Measurements from ENCODE around the gene TOM1.

Gene TOM1

DNA sequence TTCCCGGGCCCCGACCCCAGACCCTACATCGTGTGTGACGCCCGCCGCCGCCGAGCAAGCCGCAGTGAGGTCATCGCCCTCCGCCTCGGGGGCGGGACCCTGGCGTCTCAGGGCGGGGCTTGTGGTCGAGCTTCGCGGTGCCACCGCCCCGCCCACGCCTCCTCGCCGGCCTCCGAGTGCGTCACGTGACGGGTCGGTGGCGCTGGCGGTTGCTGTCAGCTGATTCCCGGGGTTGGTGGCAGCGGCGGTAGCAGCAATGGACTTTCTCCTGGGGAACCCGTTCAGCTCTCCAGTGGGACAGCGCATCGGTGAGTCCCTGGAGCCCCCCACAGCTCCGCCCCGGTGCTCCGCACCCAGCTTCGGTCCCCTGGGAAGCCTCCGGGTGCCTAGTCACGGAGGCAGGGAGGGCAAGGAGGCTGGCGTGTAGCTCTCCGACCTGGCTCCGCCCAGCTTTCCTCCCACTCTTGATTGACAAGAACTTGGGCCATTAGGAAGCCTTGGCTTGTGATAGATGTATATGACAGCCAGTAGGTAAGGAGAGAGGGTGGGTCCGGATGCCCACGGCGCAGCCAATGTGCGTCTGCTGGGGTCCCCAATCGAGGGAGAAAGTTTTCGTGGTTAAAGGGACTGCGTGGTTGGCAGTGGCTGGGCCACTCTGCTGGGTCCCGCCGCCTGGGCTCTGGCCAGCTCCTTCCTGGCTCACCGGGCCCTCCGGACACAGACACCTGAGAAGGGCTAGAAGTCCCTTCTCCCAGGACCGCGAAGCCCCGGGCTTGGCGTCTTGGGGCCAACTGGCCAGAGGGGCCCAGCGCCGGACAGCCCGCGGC is at the start of gene TOM1:
Gene TOM1 (plus strand): TSS at position 222 of the 827 bp plus-strand sequence. CDS start 35 bp downstream, at position 257.
- peak; percentile 99 for DNase-seq (ENCODE audit: low spot score)

DNA sequence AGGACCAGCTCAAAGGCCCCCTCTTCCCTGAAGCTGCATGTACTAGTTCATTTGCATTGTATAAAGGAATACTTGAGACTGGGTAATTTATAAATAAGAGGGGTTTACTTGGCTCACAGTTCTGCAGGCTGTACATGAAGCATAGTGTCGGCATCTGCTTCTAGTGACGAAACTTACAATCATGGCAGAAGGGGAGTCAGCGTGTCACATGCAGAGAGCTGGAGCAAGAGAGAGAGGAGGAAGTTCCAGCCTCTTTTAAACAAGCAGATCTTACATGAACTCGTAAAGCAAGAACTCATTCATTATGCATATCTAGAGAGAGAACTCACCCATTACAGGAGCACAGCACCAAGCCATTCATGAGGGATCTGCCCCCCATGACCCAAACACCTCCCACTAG is 49.5 kb upstream of the TOM1 start:
- DNase-seq (ENCODE audit: low spot score): no peak

DNA sequence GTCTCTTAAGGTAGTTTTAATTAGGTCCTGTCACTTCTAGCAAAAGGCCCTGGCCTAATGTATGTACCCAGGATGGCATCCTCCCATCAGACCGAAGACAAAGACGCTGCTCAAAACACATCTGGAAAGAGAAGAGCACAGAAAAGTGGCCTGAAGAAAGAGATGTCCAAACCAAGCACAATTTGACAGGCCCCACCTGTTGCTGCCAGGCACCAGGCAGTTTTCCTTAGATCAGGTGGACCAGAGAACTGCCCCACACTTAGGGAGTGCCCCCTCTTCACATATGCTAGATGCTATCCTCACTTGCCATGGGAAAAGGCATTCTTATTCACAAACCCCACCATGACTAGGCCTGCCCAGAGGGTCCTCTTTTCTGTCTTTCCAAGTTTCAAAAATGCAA is 45.7 kb upstream of the TOM1 start:
- DNase-seq (ENCODE audit: low spot score): no peak

DNA sequence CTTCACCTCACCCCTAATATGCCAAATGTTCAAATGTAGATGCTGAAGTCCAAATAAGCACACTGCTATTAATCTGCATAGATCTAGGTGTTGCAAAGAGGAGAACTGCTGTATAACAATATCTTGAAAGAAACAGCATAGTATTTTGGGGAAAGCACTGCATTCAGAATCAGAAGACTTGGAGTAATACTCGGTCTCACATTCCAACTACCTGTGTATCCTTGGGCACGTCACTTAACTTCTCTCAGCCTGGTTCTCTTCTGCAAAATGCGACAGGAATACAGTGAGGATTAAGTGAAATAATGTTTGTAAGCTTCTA is 42.7 kb upstream of the TOM1 start:
- DNase-seq (ENCODE audit: low spot score): no peak

DNA sequence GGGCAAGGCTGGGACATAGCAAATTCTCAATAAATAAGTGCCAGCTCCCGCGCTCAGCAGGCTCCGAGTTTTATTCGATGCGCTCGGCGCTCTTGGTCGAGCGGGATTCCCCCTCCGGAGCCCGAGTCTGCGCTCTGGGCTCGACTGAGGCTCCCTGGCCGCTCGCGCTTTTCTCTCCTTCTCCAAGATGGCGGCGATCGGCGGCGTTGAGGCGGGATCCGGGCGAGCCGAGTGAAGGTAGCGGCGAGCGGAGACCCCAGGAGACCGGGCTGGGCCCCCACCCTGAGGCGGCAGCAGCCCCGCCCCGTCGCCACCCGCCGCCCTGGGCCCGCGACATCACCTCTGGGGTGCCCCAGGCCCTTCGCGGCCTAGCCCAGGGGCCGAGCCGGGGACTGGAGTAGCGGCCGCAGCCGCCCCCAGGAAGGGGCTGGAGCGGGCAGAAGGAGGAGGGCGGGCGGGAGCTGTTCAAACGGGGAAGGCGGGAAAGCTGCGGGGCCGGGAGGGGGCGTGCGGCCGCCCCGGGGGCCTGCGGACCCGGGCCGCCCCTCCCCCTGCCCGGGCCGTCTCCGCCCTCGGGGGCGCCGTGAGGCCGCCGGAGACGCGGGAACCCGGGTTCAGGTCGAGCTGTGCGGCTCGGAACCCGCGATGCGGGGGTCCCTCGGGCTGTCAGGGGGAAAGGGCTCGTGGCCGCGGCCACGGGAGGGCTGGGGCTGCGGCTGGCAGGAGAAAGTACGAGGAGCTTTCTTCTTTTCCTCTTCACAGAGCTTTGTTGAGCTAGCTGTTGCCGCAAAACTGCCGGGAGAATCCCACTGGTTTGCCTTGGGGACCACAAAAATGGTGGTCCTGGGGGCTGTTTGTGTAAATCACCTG is 42.1 kb upstream of the TOM1 start, which contains the start of gene HMGXB4:
Gene HMGXB4 (plus strand): TSS at position 173 of the 870 bp plus-strand sequence. CDS start 4,898 bp downstream, outside the sequence.
- DNase-seq (ENCODE audit: low spot score): peak; percentile 84

DNA sequence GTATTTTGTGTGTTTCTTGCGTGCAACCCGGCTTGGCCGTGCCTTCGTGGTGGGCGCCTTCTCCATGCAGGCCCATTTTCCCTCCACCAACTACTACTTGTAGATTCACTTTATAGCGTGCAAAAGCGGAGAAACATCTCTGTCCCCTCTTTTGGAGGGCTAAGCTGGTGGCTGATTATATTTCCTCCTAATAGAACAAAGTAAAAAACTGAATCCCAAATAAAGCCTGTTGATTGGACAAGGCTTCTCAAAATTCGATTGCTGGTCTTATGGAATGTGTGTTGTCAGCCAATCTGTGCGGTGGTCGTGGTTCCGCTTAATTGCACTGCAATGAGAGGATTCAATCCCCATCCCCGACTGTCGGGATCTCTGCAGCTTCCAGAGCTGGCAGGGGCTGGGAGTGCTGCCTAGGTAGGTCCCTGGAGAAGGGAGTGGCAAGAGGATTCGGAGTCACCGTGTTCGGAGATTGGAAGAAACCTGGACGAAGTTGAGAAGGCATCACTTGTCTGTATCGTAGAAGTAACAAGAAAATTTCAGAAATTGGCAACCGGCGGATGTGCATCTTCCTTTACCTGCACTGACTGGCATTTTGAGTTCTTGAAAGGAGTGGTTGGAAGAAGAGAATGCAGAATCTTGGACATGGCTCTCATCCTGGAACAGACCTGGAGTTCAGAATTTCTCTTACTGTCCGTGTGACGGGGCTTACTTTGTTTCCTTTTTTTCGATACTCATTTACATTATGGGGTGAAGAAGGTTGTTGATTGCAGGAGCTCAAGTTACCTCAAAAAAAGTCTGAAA is 41.3 kb upstream of the TOM1 start:
- DNase-seq (ENCODE audit: low spot score): peak; percentile 18

DNA sequence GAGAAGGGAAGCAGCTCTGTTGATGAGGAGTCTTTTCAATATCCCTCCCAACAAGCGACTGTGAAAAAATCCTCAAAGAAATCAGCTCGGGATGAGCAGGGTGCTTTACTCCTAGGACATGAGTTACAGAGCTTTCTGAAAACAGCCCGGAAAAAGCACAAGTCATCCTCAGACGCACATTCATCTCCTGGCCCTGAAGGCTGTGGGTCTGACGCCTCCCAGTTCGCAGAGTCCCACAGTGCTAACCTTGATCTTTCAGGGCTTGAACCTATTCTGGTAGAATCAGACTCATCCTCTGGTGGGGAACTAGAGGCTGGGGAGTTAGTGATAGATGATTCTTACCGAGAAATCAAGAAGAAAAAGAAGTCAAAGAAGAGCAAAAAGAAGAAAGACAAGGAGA is 34.7 kb upstream of the TOM1 start:
- no peak for DNase-seq (ENCODE audit: low spot score)

DNA sequence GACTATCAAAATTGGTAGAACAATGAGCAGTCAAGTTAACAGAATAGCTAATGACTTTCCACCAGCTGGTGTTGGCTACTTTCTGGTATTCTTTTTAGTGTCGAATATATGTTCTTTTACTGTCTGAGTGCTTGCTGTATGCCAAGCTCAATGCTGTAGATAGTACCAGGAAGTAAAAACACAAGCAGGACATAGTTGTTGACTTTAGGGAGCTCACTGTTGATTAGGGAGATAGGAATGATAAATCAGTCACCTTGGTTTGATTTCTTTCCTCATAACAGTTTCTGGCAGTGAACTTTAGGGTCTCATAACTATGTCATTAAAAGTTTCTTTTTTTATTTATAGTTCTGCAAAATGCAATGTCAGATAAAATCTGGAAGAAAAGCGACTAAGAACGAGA is 33.4 kb upstream of the TOM1 start:
- DNase-seq (ENCODE audit: low spot score): no peak

DNA sequence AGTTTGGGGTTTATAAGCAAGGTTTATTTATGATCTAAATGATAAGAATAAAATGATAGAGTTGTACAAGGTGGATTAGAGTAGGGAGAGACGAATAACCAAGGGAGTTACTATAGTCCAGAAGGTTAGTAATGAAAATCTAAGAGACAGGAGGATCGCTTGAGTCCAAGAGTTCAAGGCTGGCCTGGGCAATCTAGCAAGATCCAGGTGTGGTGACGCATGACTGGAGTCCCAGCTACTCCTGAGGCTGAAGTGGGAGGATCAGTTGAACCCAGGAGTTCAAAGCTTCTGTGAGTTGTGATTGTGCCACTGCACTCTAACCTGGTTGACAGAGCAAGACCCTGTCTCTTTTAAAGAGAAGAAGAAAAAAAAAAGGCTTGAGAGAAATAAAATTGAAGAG is 30.1 kb upstream of the TOM1 start:
- no peak for DNase-seq (ENCODE audit: low spot score)

DNA sequence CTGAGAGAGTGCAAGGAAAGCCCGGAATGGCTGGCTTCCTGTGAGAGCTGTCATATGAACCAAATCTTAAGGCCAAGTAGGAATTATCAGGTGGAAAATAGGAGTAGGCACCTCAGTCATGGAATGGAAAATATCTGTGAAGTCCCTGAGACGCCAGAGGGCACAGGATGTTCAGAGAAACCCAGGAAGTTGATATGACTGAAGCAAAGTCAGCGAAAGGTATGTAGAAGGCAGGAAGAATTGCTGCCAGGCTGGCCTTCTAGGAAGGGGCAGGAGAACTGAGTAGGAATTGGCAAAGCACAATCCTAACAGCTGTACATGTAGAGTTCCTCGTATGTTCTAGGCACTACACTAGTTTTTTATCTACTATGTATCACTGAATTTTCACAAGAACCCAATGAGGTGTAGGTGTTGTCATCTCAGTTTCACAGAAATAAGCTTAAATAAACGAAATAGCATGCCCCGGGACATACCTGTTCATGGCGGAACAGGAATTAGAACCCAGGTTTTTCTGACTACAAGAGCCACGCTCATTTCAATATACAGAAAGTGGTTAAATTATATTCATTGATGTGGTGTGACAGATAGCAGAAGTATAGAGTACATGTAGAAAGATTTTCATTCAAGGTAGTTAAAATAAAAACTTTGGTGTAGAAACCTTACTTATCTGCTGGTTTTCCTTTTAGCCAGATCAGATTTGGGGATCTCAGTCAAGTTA is 25.4 kb upstream of the TOM1 start:
- no peak for DNase-seq (ENCODE audit: low spot score)

DNA sequence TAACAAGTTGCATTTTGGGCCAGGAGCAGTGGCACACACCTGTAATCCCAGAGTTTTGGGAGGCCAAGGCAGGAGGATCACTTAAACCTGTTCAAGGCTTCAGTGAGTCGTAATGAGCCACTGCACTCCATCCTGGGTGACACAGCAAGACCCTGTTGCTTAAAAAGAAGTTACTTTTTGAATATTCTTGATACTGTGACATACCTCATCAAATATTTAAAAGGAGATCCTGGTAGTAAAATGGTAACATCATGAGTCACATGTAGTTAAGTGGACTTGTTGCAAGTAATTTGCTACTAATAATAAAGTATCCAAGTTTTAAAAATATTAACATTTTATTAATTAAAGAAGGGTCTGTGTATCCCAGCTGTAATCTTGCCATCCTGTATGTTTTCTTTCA is 24.1 kb upstream of the TOM1 start:
- DNase-seq (ENCODE audit: low spot score): no peak

DNA sequence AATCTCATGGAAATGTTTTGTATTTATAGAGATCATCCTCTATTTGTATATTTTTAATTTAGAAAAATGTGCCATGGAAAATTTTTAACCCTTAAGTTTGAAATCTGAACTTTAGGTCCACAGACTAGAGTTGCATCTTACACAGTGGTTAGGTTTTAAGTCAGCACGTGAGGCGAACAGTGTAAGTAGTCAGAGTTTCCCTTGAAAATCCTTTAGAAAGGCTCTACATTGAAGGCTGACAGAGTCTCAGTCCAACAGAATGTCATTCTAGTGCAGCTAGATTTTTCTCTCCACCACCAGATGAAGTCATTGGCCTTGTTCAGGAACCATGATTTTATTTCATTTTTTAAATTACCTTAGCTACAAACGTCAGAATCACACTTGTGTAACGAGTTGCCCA is 23.7 kb upstream of the TOM1 start:
- no peak for DNase-seq (ENCODE audit: low spot score)

DNA sequence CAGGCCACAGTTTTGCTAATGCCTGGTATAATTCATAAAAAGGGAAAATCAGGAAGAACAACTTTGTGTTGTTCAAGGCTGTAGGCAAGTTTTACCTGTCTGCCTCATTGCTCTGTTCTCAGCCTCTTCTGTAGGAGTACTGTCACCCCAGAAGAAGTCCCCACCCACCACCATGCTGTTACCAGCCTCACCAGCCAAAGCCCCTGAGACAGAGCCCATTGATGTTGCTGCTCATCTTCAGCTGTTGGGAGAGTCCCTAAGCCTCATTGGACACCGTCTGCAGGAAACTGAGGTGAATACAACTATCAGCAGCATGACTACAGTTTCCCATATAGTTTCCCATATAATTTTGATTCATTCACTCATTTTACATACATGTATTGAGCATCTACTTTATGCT is 11.6 kb upstream of the TOM1 start:
- DNase-seq (ENCODE audit: low spot score): no peak

DNA sequence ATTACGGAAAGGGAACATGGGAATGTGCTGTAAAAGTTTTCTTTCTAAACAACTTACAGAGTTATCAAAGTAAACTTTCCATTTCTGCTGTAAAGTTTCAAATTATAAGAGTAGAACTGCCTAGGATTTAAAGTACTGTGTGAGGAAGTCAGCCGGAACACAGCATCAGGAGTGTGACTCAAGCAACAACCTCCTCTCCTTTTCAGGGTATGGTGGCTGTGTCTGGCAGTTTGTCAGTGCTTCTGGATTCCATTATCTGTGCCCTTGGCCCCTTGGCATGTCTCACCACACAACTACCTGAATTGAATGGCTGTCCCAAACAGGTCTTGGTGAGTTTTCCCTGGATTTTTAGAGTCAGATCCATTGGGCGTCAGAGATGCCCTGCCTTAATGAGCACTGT is 6.9 kb upstream of the TOM1 start:
- DNase-seq (ENCODE audit: low spot score): no peak

DNA sequence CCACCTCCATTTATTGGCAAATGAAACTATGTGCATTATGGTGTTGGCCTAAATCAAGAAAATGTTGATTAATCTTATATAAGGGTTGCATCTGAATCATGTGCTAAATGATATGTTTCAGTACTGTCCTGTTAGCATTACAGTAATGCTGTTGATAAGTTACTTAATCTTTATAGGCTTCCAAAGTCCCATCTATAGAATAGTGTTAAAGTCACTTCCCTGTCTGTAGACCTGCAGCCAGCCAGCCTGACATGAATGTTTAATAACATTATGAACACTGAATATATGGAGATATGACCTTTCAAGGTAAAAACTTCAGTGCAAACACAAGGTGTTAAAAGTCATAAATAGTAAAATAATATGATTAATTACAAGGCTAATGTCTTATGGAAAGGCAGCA is 3.6 kb upstream of the TOM1 start:
- no peak for DNase-seq (ENCODE audit: low spot score)

DNA sequence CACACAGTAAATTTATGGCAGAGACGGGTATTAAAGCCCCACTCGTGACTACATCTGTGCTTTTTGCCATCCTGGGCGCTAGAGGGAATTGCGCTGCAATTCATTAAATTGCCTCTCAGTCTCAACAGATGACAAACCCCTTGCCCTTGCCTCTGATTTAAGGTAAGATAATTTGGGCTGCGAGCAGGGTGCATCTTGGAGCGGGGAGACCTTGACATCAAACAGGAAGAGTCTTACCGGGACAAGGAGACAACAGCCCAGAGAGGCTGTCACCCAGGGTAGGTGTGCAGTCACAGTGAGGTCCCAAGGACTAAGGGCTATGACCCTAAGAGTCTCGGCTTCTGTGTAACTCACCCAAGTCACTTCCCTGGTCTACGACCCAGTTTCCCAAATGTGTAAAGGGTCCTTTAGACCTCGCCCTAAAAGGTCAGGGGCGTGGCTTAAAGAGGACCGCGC is 449 bp upstream of the TOM1 start:
- DNase-seq (ENCODE audit: low spot score): no peak

DNA sequence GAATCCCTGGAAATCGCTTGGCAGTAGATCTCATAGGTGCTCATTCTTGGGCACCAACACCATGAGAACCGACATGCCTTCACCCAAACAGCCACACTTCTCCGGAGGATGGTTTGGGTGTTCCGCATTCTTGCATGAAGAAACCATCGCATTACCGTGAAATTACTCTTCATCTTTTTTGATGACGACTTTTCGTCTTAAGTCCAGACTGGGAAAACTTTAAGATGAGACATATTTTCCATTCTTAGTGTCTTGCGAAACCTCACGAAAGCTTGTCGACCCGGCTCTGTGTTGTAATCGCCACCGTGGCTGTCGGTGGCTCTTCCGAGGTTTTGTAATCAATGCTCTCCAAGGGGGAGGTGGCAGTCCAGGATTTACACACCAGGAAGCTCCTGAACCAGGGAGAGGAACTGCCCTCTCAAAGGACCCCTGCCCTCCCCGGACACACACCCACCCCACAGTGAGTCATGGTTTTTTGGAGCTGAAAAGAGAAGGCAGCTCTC is 1.7 kb downstream of the TOM1 start:
- peak; percentile 61 for DNase-seq (ENCODE audit: low spot score)

DNA sequence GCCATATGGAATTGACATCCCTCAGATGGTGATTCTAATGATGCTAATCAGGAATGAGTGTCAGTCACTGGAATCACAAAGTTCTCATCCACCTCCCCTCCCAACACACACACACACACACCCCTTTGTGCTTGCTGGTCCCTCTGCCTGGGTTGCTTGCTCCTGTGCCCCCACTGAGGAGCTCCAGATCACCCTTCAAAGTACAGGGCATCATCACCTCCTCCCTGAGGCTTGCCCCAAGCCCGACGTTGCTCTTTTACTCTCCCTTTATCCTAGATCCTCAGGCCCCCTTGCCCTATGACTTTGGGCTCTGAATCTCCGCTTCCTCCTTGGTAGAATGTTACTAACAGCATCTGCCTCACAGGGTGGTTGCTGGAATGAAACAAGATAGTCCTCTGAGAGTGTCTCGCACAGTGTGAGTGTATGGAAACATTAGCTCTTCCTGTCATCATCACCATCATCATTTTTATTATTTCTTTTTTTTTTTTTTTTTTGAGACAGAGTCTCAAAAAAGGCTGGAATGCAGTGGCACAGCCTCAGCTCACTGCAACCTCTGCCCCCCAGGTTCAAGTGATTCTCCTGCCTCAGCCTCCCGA is 3.4 kb downstream of the TOM1 start:
- DNase-seq (ENCODE audit: low spot score): no peak

DNA sequence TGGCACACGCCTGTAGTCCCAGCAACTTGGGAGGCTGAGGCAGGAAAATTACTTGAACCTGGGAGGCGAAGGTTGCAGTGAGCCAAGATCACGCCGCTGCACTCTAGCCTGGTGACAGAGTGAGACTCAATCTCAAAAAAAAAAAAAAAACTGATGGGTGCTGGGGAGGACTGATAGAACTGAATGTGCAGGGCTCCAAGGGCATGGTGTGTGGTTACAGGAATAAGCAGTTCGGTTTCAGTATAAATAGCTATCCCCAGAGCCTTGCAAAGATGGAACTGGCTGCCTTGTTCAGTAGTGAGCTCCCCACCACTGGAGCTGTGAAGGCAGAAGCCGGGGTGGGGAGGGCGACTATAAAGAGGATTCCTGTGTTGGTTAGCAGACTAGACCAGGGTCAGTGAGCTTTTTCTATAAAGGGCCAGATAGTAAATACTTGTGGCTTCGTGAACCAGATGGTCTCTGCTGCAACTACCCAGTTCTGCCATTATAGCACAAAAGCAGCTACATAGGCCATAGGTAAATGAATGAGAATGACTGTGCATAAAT is 5.9 kb downstream of the TOM1 start:
- DNase-seq (ENCODE audit: low spot score): no peak

DNA sequence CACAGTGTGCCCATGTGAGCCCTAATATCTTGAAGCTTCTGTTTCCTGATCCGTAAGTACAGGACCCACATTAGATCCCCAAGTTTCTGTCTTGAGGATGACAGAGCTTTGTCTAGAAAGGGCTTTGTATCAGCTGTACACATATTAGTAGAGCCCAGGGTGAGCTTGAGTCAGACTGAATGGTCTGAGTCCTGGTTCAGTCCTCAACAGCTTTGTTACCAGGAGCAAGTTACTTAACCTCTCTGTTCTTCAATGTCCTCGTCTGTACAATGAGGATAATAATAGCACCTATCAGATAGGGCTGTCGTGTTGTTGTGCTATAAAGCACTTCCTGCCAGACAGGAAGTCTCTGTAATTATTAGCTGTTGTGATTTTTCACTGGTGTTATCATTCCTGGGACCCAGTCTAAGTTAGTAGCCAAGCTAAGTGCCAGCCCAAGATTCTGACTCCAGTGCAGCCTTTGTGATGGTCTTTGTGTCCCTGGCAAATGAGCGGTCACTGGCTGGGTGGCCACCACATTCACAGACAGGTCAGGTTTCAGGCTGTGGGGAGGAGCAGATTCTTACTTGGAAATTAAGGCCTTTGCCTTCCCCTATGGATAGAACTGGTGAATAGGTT is 6.8 kb downstream of the TOM1 start:
- no peak for DNase-seq (ENCODE audit: low spot score)
